Measurements from ENCODE around the gene TTC22. TPM values are rescaled to one million over a fixed set of nuclear protein-coding genes. Genes with fewer than 3 reads are reported as not detected.

TTC22 gene
- total RNA-seq, 4 donors from 2014 or later = 0.93 to 7.3 (median 1.0) TPM; not detected in 1

GRCh38 chr1:54744696-54745095, 56.4 kb downstream of the TTC22 start:
- Histone ChIP-seq H3K4me1 (no peaks in the 10 kb centered on the region), H3K27me3 (no peaks in the 10 kb centered on the region), H3K9me3 (no peaks in the 10 kb centered on the region), H3K27ac (no peak overlapping the region), H3K36me3 (peaks cover 0 to 48% of the 10 kb centered on the region in 2 donors), H3K4me3 (no peak overlapping the region)
- no peak for TF ChIP-seq POLR2A (IDR thresholded peaks at IDR 0.05)
- TF ChIP-seq CTCF (IDR thresholded peaks at IDR 0.05) = no peak
- TF ChIP-seq POLR2AphosphoS5 (IDR thresholded peaks at IDR 0.05) = no peak
- no peak for TF ChIP-seq EP300 (IDR thresholded peaks at IDR 0.05)
- WGBS, 2 donors (ENCODE audit: low coverage in 1 of 2) = 79% methylated on average over 3 of the region's 3 CpGs; no CpG with 5 or more reads in 1 of the 2 donors
- ATAC-seq = no peak

- TF ChIP-seq POLR2A (IDR thresholded peaks at IDR 0.05) (no peak), EP300 (IDR thresholded peaks at IDR 0.05) (no peak), CTCF (IDR thresholded peaks at IDR 0.05) (no peak), POLR2AphosphoS5 (IDR thresholded peaks at IDR 0.05) (no peak)
- no peaks in the 10 kb centered on the region for H3K4me1 ChIP-seq
- H3K9me3 ChIP-seq = no peaks in the 10 kb centered on the region
- no peak overlapping the region for H3K27ac ChIP-seq
- H3K36me3 ChIP-seq = peaks cover 0 to 59% of the 10 kb centered on the region in 2 donors
- no peaks in the 10 kb centered on the region for H3K27me3 ChIP-seq
- no peak overlapping the region for H3K4me3 ChIP-seq
- ATAC-seq = no peak
- no CpG with 5 or more reads among the region's 12 CpGs for WGBS, 2 donors (ENCODE audit: low coverage in 1 of 2)
Observed at GRCh38 chr1:54743416-54744226, 57.5 kb downstream of the TTC22 start.

- no peak for ATAC-seq
- WGBS, 2 donors (ENCODE audit: low coverage in 1 of 2) = 40 to 80% methylated on average over 1 of the region's 4 CpGs
- no peaks in the 10 kb centered on the region for H3K4me1 ChIP-seq
- peaks cover 0 to 72% of the 10 kb centered on the region in 2 donors for H3K36me3 ChIP-seq
- no peak overlapping the region for H3K4me3 ChIP-seq
- no peak overlapping the region for H3K27ac ChIP-seq
- H3K27me3 ChIP-seq = no peaks in the 10 kb centered on the region
- H3K9me3 ChIP-seq = no peaks in the 10 kb centered on the region
- TF ChIP-seq POLR2A (IDR thresholded peaks at IDR 0.05) (no peak), CTCF (IDR thresholded peaks at IDR 0.05) (no peak), EP300 (IDR thresholded peaks at IDR 0.05) (no peak), POLR2AphosphoS5 (IDR thresholded peaks at IDR 0.05) (no peak)
Observed at GRCh38 chr1:54742282-54742681, 58.8 kb downstream of the TTC22 start.

GRCh38 chr1:54741531-54741930, 59.6 kb downstream of the TTC22 start:
- WGBS, 2 donors (ENCODE audit: low coverage in 1 of 2) = 75% methylated on average over 2 of the region's 4 CpGs; no CpG with 5 or more reads in 1 of the 2 donors
- ATAC-seq = no peak
- peaks cover 0 to 80% of the 10 kb centered on the region in 2 donors for H3K36me3 ChIP-seq

More at GRCh38 chr1:54741531-54741930, 59.6 kb downstream of the TTC22 start:
- no peak overlapping the region for H3K27ac ChIP-seq
- H3K4me1 ChIP-seq = no peaks in the 10 kb centered on the region
- no peaks in the 10 kb centered on the region for H3K9me3 ChIP-seq
- TF ChIP-seq POLR2A (IDR thresholded peaks at IDR 0.05) (no peak), EP300 (IDR thresholded peaks at IDR 0.05) (no peak), POLR2AphosphoS5 (IDR thresholded peaks at IDR 0.05) (no peak), CTCF (IDR thresholded peaks at IDR 0.05) (no peak)
- no peaks in the 10 kb centered on the region for H3K27me3 ChIP-seq
- H3K4me3 ChIP-seq = no peak overlapping the region
